ENCODE results near the gene LIN54.

DNA sequence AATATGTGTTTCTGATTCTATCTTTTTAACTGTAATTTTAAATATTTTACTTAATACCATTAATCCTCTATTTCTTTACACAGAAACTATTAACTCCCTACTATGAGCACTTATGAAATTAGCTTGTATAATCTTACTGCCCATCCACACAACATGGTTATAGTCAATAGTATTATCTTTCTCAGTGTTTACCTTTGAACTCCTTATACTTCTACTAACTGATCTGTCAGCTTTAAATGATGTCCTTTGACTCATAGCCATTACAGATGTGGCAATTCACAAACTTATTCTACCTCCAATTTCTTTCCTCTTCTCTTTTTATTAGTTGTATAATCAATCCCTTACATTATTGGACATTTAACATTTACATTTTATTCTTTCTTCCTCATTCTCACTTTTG is 125.2 kb downstream of the LIN54 start:
- TF ChIP-seq POLR2AphosphoS5 (IDR thresholded peaks at IDR 0.05), result no peak
- TF ChIP-seq EP300 (IDR thresholded peaks at IDR 0.05), result no peak
- TF ChIP-seq, protein P1, sequence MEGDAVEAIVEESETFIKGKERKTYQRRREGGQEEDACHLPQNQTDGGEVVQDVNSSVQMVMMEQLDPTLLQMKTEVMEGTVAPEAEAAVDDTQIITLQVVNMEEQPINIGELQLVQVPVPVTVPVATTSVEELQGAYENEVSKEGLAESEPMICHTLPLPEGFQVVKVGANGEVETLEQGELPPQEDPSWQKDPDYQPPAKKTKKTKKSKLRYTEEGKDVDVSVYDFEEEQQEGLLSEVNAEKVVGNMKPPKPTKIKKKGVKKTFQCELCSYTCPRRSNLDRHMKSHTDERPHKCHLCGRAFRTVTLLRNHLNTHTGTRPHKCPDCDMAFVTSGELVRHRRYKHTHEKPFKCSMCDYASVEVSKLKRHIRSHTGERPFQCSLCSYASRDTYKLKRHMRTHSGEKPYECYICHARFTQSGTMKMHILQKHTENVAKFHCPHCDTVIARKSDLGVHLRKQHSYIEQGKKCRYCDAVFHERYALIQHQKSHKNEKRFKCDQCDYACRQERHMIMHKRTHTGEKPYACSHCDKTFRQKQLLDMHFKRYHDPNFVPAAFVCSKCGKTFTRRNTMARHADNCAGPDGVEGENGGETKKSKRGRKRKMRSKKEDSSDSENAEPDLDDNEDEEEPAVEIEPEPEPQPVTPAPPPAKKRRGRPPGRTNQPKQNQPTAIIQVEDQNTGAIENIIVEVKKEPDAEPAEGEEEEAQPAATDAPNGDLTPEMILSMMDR (IDR thresholded peaks at IDR 0.05), result no peak

Measured in sigmoid colon (tissue), 4 donors.